ENCODE data around the gene DDTL.

DDTL gene

GRCh38 chr22:24006207-24006913, 39.7 kb downstream of the DDTL start:
- DNase-seq (ENCODE audit: low read depth in 2 of 2, low spot score in 1 of 2) = no peak

- no peak for DNase-seq (ENCODE audit: low read depth in 2 of 2, low spot score in 1 of 2)
Measured at GRCh38 chr22:24006914-24007214, 40.2 kb downstream of the DDTL start.

GRCh38 chr22:24007253-24008021, 40.7 kb downstream of the DDTL start:
- DNase-seq (ENCODE audit: low read depth in 2 of 2, low spot score in 1 of 2) = no peak

GRCh38 chr22:24008022-24008283, 41.3 kb downstream of the DDTL start:
- DNase-seq (ENCODE audit: low read depth in 2 of 2, low spot score in 1 of 2) = no peak

GRCh38 chr22:24008381-24009226, 41.9 kb downstream of the DDTL start:
- DNase-seq (ENCODE audit: low read depth in 2 of 2, low spot score in 1 of 2) = no peak

- DNase-seq (ENCODE audit: low read depth in 2 of 2, low spot score in 1 of 2) = no peak
Measured at GRCh38 chr22:24009227-24010017, 42.7 kb downstream of the DDTL start.

- no peak for DNase-seq (ENCODE audit: low read depth in 2 of 2, low spot score in 1 of 2)
Measured at GRCh38 chr22:24010018-24010391, 43.3 kb downstream of the DDTL start.

GRCh38 chr22:24011735-24012068, 45.0 kb downstream of the DDTL start:
- no peak for DNase-seq (ENCODE audit: low read depth in 2 of 2, low spot score in 1 of 2)

GRCh38 chr22:24016156-24016555, 49.5 kb downstream of the DDTL start:
- no peak for DNase-seq (ENCODE audit: low read depth in 2 of 2, low spot score in 1 of 2)

- no peak for DNase-seq (ENCODE audit: low read depth in 2 of 2, low spot score in 1 of 2)
Measured at GRCh38 chr22:24021304-24021703, 54.6 kb downstream of the DDTL start.
